SK-N-SH (cell line): ENCODE data around the gene SLC7A6. TPM values are rescaled to one million over a fixed set of nuclear protein-coding genes. Genes with fewer than 3 reads are reported as not detected.

Experiments
- CTCF ChIA-PET: fragments of 300-600, 350-600 bp; formaldehyde crosslinking; extraction: SDS; loops from one replicate; lab custom pipeline; 2021; lab: Yijun Ruan, JAX
- POLR2A ChIA-PET: fragments of 350-600 bp; sonication (Branson Sonifier 250); formaldehyde crosslinking; extraction: SDS; loops from one replicate; lab custom pipeline; 2020; ENCODE audit warnings: antibody characterized with exemption, inconsistent platforms; lab: Yijun Ruan, JAX
- DNase-seq: peaks from one replicate; pipeline ENCODE4 v3.0.0; 2012
- H2AFZ ChIP-seq: fragments of 200-600 bp; sonication (generic); 2 replicates; pipeline ENCODE4 v1.8.1; 2016; ENCODE audit warnings: antibody characterized with exemption, mild to moderate bottlenecking, low read depth
- H3F3A ChIP-seq: fragments of 200-600 bp; sonication (generic); replicated peaks from 2 replicates; pipeline ENCODE3; 2016; ENCODE audit warnings: antibody characterized with exemption, mild to moderate bottlenecking; ENCODE audit not compliant: insufficient read depth
- H3K27ac ChIP-seq, 2 experiments: fragments of 200-500 bp in 1 of 2; fragments of 200-600 bp in 1 of 2; sonication (Bioruptor generic) in 1 of 2; sonication (generic), shearing (Covaris generic) in 1 of 2; 2 replicates each; pipeline versions ENCODE4 v1.5.1 to v1.6.1; 2014 to 2016; ENCODE audit warnings: low read depth in 2 of 2, inconsistent platforms in 1 of 2, low read length in 1 of 2, mild to moderate bottlenecking in 1 of 2, mixed read lengths in 1 of 2
- H3K27me3 ChIP-seq: fragments of 200-600 bp; sonication (generic), shearing (Covaris generic); 2 replicates; pipeline ENCODE4 v1.6.1; 2016; ENCODE audit warnings: mixed run types; ENCODE audit not compliant: insufficient read depth
- H3K36me3 ChIP-seq, 2 experiments: fragments of 200-500 bp in 1 of 2; fragments of 200-600 bp in 1 of 2; sonication (Bioruptor generic) in 1 of 2; sonication (generic) in 1 of 2; replicated peaks in 1 of 2; 2 replicates each; pipeline versions ENCODE3 to v1.5.1; 2014 to 2016; ENCODE audit warnings: low read length in 1 of 2, mild to moderate bottlenecking in 1 of 2; ENCODE audit not compliant: insufficient read depth in 2 of 2, control insufficient read depth in 1 of 2
- H3K4me1 ChIP-seq, 2 experiments: fragments of 200-500 bp in 1 of 2; fragments of 200-600 bp in 1 of 2; sonication (Bioruptor generic) in 1 of 2; sonication (generic), shearing (Covaris generic) in 1 of 2; 2 replicates each; pipeline versions ENCODE4 v1.5.1 to v1.6.1; 2014 to 2016; ENCODE audit warnings: low read depth in 1 of 2, low read length in 1 of 2, mixed run types in 1 of 2; ENCODE audit not compliant: insufficient read depth in 2 of 2, control insufficient read depth in 1 of 2
- H3K4me2 ChIP-seq: fragments of 200-600 bp; sonication (generic), shearing (Covaris generic); 2 replicates; pipeline ENCODE4 v1.6.1; 2017; ENCODE audit warnings: mixed run types
- H3K4me3 ChIP-seq, 2 experiments: fragments of 200-500 bp in 1 of 2; fragments of 200-600 bp in 1 of 2; sonication (Bioruptor generic) in 1 of 2; sonication (generic), shearing (Covaris generic) in 1 of 2; 2 replicates each; pipeline versions ENCODE4 v1.5.1 to v1.8.1; 2014 to 2016; ENCODE audit warnings: low read depth in 2 of 2, inconsistent platforms in 1 of 2, low read length in 1 of 2, mild to moderate bottlenecking in 1 of 2, mixed read lengths in 1 of 2, moderate library complexity in 1 of 2
- H3K79me2 ChIP-seq: fragments of 200-600 bp; sonication (generic); 2 replicates; pipeline ENCODE4 v1.8.1; 2017; ENCODE audit warnings: mild to moderate bottlenecking; ENCODE audit not compliant: insufficient read depth
- H3K9ac ChIP-seq: fragments of 200-600 bp; sonication (generic); 2 replicates; pipeline ENCODE4 v1.6.1; 2017; ENCODE audit warnings: mixed run types
- H3K9me2 ChIP-seq: fragments of 200-600 bp; sonication (generic); 2 replicates; pipeline ENCODE4 v1.6.1; 2017; ENCODE audit warnings: mixed run types
- H3K9me3 ChIP-seq: fragments of 200-600 bp; sonication (generic); 2 replicates; pipeline ENCODE4 v1.6.1; 2017; ENCODE audit warnings: mixed run types, mild to moderate bottlenecking, moderate library complexity
- H4K20me1 ChIP-seq: fragments of 200-600 bp; sonication (generic); 2 replicates; pipeline ENCODE4 v1.6.1; 2017; ENCODE audit warnings: mild to moderate bottlenecking, mixed run types; ENCODE audit not compliant: insufficient read depth
- CTCF ChIP-seq: fragments of 200-600 bp; sonication (generic); IDR thresholded peaks from 2 replicates; pipeline ENCODE4 v1.6.1; 2017; ENCODE audit warnings: antibody characterized with exemption, mild to moderate bottlenecking, moderate library complexity
- FOXM1 ChIP-seq: IDR thresholded peaks from 2 replicates; pipeline ENCODE4 v1.4.0; 2012; ENCODE audit warnings: low read depth, mild to moderate bottlenecking
- GABPA ChIP-seq: IDR thresholded peaks from 2 replicates; pipeline ENCODE4 v1.4.0; 2012; ENCODE audit warnings: low read depth, mild to moderate bottlenecking
- JUND ChIP-seq: IDR thresholded peaks from 2 replicates; pipeline ENCODE4 v1.4.0; 2012
- MXI1 ChIP-seq: IDR thresholded peaks from 2 replicates; pipeline ENCODE4 v1.6.1; 2012; ENCODE audit warnings: mild to moderate bottlenecking, low read depth, low read length, improper control_type of control experiment
- NFIC ChIP-seq: IDR thresholded peaks from 2 replicates; pipeline ENCODE4 v1.4.0; 2012; ENCODE audit warnings: borderline replicate concordance
- NRF1 ChIP-seq: IDR thresholded peaks from 2 replicates; pipeline ENCODE4 v1.6.1; 2012; ENCODE audit warnings: low read depth, mild to moderate bottlenecking, low read length
- RAD21 ChIP-seq: IDR thresholded peaks from 2 replicates; pipeline ENCODE4 v1.6.1; 2012; ENCODE audit warnings: mild to moderate bottlenecking, low read length
- RCOR1 ChIP-seq: fragments of 150-350 bp; IDR thresholded peaks from 2 replicates; pipeline ENCODE4 v1.6.1; 2017; ENCODE audit warnings: antibody characterized with exemption, low read length
- SIN3A ChIP-seq: IDR thresholded peaks from 2 replicates; pipeline ENCODE4 v1.6.1; 2012; ENCODE audit warnings: low read depth, mild to moderate bottlenecking, low read length, moderate library complexity, borderline replicate concordance
- TEAD4 ChIP-seq: IDR thresholded peaks from 2 replicates; pipeline ENCODE4 v1.4.0; 2012; ENCODE audit warnings: mild to moderate bottlenecking, borderline replicate concordance; ENCODE audit not compliant: insufficient read depth
- YY1 ChIP-seq: IDR thresholded peaks from 2 replicates; pipeline ENCODE4 v1.4.0; 2012; ENCODE audit warnings: low read depth, mild to moderate bottlenecking
- ZBTB33 ChIP-seq: IDR thresholded peaks from 2 replicates; pipeline ENCODE4 v1.4.0; 2012; ENCODE audit warnings: low read depth, borderline replicate concordance
- WGBS: methylation state at CpG from one replicate; pipeline ENCODE4 v1.1.6; 2017; ENCODE audit warnings: low lambda C conversion rate; 5-methylcytosine and 5-hydroxymethylcytosine counted together
- polyA plus RNA-seq, 3 experiments: library from polyadenylated mRNA; depleted of rRNA; stranded (reverse); fragments of >200 nt; gene quantifications; 2 replicates each; pipeline ENCODE4 v1.2.3, GENCODE V29; 2012

The SLC7A6 gene
- polyA plus RNA-seq, 1 of the 3 experiments (the other 2 are of a cell fraction), result 19.0 TPM

- TF ChIP-seq YY1, result 0 out of 2 replicates have a peak, but pooled peaks have one; percentile 56
- peak; percentile 99 for TF ChIP-seq TEAD4
- TF ChIP-seq CTCF, result no peak
- peak; percentile 66; the same call in 1 of the 2 replicates for TF ChIP-seq SIN3A
- TF ChIP-seq RCOR1, result 0 out of 2 replicates have a peak, but pooled peaks have one; percentile 32
Measured at GRCh38 chr16:68237243-68238028, 26.9 kb upstream of the SLC7A6 start (continued).

- Histone ChIP-seq H3K4me1 (peaks cover 0 to 8% of the 10 kb centered on the region in 2 experiments; a peak in 1 of 4 replicates), H3F3A (peaks cover 3% of the 10 kb centered on the region), H3K9me3 (no peaks in the 10 kb centered on the region), H3K36me3 (no peaks in the 10 kb centered on the region), H3K4me2 (peak overlapping the region; percentile 83), H3K9me2 (no peaks in the 10 kb centered on the region), H3K79me2 (no peaks in the 10 kb centered on the region), H3K27ac (peak overlapping the region; percentile 86 to 87), H2AFZ (peak overlapping the region; percentile 88), H3K4me3 (peak overlapping the region; percentile 41 to 57; a peak in 3 of 4 replicates), H3K27me3 (no peaks in the 10 kb centered on the region), H4K20me1 (no peaks in the 10 kb centered on the region), H3K9ac (peak overlapping the region; percentile 68)
- TF ChIP-seq MXI1 (no peak), FOXM1 (no peak), GABPA (no peak), RAD21 (no peak), TEAD4 (no peak), NFIC (no peak), JUND (no peak), ZBTB33 (no peak), NRF1 (no peak), SIN3A (no peak)
- POLR2A ChIA-PET, result interaction anchor here (1.4 to 1.5 kb wide), 4 partner anchors 10 to 153 kb away, joined by 3 to 5 read pairs (median 4); partner anchors contain the start of genes NFATC3 and SLC7A6
- 42% methylated on average over 20 of the region's 20 CpGs for WGBS
- CTCF ChIA-PET, result interaction anchor here (0.7 to 2.2 kb wide), 5 partner anchors 8 to 144 kb away, joined by 3 to 17 read pairs (median 4); no protein-coding TSS in a partner anchor
- DNase-seq, result no peak
Measured at GRCh38 chr16:68238029-68238345, 26.3 kb upstream of the SLC7A6 start.
